Mucosa of descending colon (tissue), 3 donors: ENCODE measurements around the gene PPY. TPM values are rescaled to one million over a fixed set of nuclear protein-coding genes. Genes with fewer than 3 reads are reported as not detected.
"Not testable (repeated sequence)": the region's sequence is repeated elsewhere in the genome, so short reads cannot be mapped to it uniquely, and the experiment has no call there.

Experiments used
- ATAC-seq: fragments of 200-7000 bp; cut with Tn5 transposase; one replicate; pipeline ENCODE4 v1.9.1; 2020; ENCODE audit warnings: mild to moderate bottlenecking, moderate library complexity
- DNase-seq, 3 donors: peaks; one replicate each; pipeline ENCODE4 v3.0.0-alpha.2; 2020
- H3K36me3 ChIP-seq: fragments of 200-600 bp; one replicate; pipeline ENCODE4 v1.8.0; 2021; ENCODE audit warnings: low read depth, mild to moderate bottlenecking
- H3K4me1 ChIP-seq: fragments of 200-600 bp; one replicate; pipeline ENCODE4 v1.8.0; 2021; ENCODE audit warnings: low read depth, mild to moderate bottlenecking
- H3K4me3 ChIP-seq: fragments of 200-600 bp; one replicate; pipeline ENCODE4 v1.8.0; 2021; ENCODE audit warnings: mild to moderate bottlenecking
- H3K9me3 ChIP-seq: fragments of 200-600 bp; one replicate; pipeline ENCODE4 v1.8.0; 2021; ENCODE audit warnings: mild to moderate bottlenecking
- CTCF ChIP-seq: fragments of 200-600 bp; IDR thresholded peaks from one replicate; pipeline ENCODE4 v1.8.0; 2022; ENCODE audit warnings: antibody characterized with exemption, mild to moderate bottlenecking
- intact Hi-C, 2 donors: fragments of 100-400 bp; cut with DNase I in 1 of 2; cut with micrococcal nuclease in 1 of 2; formaldehyde crosslinking; loops; one replicate each; pipeline versions ENCODE4 v1.11.0 to v1.11.1; 2022; cut with DNase I, micrococcal nuclease
- total RNA-seq, 3 donors: library from RNA; stranded (reverse); fragmentation: NEBNext Ultra II Directional in 2 of 3; extraction: Animal tissue kit (Norgen Biotek cat#: 25700) in 2 of 3; gene quantifications; one replicate each; pipeline versions ENCODE4 v1.2.1 to v1.2.4, GENCODE V29; 2021 to 2023
- donor health status: DM: no; HTN: no; CAD: no; lungs with moderate emphysema.
- donor health status: DM: no; HTN: no; CAD: no.
- donor health status: DM: no; HTN: yes; CAD: no.

The PPY gene
- total RNA-seq, 3 donors from 2014 or later: 1.5 TPM; not detected in 2

- Histone ChIP-seq H3K36me3 (no peaks in the 10 kb centered on the region), H3K9me3 (no peaks in the 10 kb centered on the region), H3K4me1 (peaks cover under 1% of the 10 kb centered on the region), H3K4me3 (no peak overlapping the region)
- no peak for ATAC-seq
- no peak for DNase-seq
- intact Hi-C loops: no loop called here
- no peak for TF ChIP-seq CTCF
Observed at GRCh38 chr17:43978078-43978477, 35.8 kb upstream of the PPY start.

- intact Hi-C loops: no loop called here
- TF ChIP-seq CTCF: no peak
- no peaks in the 10 kb centered on the region for H3K9me3 ChIP-seq
- no peak overlapping the region for H3K4me3 ChIP-seq
- no peak for ATAC-seq
- H3K4me1 ChIP-seq: no peaks in the 10 kb centered on the region
- H3K36me3 ChIP-seq: no peaks in the 10 kb centered on the region
- DNase-seq: peak in 1 of 3 donors; percentile 20
Observed at GRCh38 chr17:43976963-43977837, 34.9 kb upstream of the PPY start.

GRCh38 chr17:43975898-43976297 lies 33.6 kb upstream of the PPY start:
- no peak for ATAC-seq
- H3K36me3 ChIP-seq: no peaks in the 10 kb centered on the region
- H3K9me3 ChIP-seq: no peaks in the 10 kb centered on the region
- no peak for TF ChIP-seq CTCF
- intact Hi-C loops: no loop called here
- H3K4me1 ChIP-seq: no peaks in the 10 kb centered on the region
- H3K4me3 ChIP-seq: no peak overlapping the region
- DNase-seq: no peak

GRCh38 chr17:43974382-43975266 lies 32.3 kb upstream of the PPY start:
- no peaks in the 10 kb centered on the region for H3K4me1 ChIP-seq
- no peaks in the 10 kb centered on the region for H3K9me3 ChIP-seq
- DNase-seq (peak in 1 of 3 donors; percentile 5), ATAC-seq (no peak)
- intact Hi-C loops: no loop called here
- H3K36me3 ChIP-seq: no peaks in the 10 kb centered on the region
- no peak overlapping the region for H3K4me3 ChIP-seq
- TF ChIP-seq CTCF: no peak

- H3K9me3 ChIP-seq, intact Hi-C loops, DNase-seq, H3K4me1 ChIP-seq, H3K4me3 ChIP-seq, H3K36me3 ChIP-seq, ATAC-seq: not testable (repeated sequence)
Observed at GRCh38 chr17:43972444-43973212, 30.4 kb upstream of the PPY start.

- H3K4me1 ChIP-seq, H3K4me3 ChIP-seq, H3K36me3 ChIP-seq, DNase-seq, H3K9me3 ChIP-seq, intact Hi-C loops, ATAC-seq: not testable (repeated sequence)
Observed at GRCh38 chr17:43971436-43971835, 29.2 kb upstream of the PPY start.
